Stimulated activated CD8-positive, alpha-beta memory T cell treated with anti-CD3 and anti-CD28 coated beads, Interleukin-4, amount 100 ng/mL, for 24 hours (primary cell): ENCODE results near the gene BTBD9.

Source experiments
- DNase-seq: peaks from one replicate; pipeline ENCODE4 v3.0.0-alpha.2; 2020; ENCODE audit warnings: low read depth

Gene BTBD9

DNA sequence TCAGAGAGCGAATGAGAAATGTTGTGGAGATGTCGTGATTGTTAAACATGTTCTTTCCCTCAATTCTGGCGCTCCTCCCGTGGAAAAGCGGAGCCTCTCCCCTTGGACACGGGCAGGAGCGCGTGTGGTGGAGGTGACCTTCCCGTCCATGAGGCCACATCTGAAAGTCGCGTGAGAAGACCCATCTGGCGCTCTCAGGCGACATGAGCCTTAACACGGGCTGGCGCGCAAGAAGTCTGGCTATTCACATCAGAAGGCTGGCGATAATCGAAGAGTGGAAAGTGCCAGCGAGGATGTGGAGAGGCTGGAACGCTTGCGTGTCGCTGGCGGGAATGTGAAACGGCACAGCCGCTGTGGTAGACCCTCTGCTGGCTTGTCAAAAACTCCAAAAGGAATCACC, 478.9 kb downstream of the BTBD9 start:
- DNase-seq: no peak

DNA sequence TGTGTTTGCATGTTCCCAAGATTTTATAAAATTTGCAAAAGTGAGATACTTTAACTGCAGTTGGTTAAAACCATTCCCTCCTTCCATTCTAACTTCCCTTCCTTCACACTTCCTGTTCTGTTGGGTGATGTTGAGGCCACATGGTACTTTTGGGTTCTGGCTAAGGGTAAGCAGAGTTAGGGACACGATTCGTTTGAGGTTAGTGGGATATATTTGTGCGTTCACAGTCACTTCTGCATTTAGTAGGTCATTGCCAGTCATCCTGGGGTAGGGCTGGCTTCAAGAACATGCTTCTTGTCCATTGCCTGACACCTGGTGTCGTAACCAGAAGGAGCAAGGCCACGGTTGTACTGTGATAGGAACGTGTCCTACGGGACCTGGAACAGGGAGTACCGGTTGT, 480.1 kb downstream of the BTBD9 start:
- DNase-seq: no peak

DNA sequence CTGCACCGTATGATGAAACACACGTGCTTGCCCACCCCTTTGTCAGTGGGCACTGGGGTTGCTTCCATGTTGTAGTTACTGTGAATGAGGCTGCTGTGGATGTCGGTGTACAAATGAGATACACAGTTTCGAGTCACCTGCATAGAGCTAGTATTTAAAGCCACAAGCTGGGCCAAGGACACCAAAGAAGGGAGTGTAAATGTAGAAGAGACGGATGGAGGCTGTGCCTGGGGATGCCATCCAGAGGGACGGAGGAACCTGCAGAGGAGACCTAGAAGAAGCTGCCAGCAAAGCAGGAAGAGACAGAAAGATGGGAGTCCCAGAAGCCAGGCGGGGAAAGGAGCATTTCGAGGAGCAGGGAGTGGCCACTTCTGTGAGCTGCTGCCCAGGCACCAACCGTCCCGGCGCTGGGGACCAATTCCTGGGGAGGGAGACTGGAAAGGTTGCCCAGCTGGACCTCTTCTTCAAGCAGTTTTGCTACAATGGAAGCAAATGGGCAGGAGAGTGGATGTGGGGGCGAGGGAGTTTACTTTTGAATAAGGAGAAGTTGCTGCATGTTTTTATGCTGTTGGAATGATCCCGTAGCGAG, 480.9 kb downstream of the BTBD9 start:
- no peak for DNase-seq

DNA sequence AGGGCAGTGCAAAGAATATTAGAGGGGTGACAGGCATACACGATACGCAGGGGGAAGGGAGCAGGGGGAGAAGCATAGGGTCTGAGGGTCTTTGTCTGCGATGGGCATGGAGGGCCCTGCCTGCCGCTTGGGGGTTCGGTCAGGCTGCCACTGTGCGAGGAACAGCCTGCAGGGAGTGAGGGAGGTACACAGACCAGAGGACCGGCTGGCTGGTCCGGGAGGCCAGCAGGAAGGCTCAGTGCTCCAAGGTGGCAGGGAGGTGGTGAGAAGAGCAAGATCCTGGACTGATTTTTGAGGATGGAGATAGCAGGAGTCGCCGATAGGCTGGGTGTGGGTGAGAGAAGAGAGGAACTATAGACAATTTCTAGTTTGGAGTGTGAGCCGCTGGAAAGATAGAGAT, 481.8 kb downstream of the BTBD9 start:
- no peak for DNase-seq

DNA sequence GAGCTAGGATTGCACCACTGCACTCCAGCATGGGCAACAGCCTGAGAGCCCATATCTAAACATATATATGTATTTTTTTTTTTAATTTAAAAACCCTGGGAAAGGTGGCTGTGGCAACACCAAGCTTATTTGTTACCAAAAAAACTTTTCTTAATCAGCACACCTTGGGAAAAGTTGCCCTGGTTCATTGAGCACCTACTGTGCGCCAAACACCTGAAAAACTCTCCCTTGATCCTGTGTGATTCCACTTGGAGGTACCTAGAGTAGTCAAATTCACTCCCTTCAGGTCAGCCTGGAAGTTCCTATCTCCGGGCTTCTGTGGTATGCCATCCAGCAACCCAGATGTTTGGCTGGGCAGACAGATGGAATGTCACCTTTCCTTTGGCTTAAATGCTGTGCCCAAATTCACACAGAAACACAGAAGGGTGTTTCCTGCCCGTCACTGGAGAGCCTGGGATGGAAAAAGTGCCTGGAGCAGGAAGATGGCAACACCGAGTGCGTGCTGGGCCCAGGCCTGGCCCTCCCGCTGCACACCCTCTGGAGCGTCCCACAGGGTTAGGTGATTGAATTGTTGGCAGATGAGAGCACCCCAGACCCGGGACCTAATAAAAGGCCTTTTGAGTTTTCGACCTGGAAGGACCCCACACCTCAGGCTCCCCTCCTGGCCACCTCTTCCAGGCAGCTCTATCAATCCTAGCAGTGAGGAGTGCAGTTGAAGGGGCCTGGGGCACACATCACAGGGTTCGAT, 482.7 kb downstream of the BTBD9 start:
- no peak for DNase-seq

DNA sequence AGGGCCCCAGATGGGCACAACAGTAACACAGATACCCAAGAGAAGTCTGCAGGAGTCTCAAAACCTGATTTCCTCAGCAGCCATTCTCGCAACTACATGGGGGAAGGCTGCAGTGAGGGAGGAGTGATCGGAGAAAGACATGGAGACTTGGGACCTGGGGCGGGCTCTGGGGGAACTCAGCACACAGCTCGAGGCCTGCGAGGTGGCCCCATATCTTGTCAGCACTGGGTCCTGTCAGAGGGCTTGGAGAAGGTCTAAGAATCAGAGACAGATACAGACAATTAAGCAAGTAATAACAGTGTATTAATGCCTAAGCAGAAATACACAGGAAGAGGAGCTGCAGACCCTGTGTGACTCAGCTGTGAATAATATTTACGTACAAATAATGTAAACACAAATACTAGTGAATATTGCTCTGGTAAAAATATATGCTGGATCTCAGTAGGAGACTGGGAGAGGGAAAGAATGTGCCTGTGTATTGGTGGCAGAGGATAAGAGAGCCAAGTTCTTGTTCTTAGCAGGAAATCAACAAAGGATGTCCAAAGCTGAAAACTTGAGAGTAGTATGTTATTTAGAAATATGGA, 484.0 kb downstream of the BTBD9 start:
- DNase-seq: no peak

DNA sequence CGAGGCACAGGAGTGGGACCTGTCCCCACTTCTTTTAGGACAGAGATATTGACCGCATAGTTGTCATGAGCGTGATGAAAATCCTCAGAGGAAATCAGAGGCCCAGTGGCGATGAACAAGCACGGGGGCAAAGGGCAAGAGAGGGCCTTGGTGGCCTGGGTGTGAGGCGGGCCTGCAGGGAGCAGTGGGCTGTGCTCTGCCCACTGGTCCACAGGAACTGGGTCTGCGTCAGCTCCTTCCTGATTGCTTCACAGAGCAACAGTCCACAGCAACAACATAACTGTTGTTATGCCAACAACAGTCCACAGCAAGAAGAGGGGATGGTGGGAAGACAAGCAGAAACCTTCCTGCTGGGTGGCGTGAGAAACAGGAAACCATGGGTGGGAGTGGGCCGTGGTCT, 484.6 kb downstream of the BTBD9 start:
- DNase-seq: no peak

DNA sequence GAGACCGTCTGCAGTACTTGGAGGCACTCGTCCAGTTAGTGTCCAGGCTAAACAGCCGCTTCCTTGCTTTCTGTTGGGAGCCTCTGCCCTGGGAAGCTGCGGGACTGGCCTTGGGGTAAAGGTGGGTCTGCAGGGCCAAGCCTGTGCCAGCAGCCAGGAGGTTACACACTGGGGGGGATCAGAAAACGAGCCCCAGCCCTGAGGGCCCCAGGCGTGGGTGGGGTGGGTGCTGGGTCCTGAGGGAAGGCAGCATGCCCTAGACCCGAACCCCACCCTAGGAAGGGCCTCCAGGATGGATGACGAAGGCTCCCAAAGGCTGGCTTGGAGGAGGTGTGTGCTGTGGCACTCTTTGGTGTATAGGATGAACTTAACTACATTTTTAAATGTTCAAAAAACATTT, 485.0 kb downstream of the BTBD9 start:
- no peak for DNase-seq

DNA sequence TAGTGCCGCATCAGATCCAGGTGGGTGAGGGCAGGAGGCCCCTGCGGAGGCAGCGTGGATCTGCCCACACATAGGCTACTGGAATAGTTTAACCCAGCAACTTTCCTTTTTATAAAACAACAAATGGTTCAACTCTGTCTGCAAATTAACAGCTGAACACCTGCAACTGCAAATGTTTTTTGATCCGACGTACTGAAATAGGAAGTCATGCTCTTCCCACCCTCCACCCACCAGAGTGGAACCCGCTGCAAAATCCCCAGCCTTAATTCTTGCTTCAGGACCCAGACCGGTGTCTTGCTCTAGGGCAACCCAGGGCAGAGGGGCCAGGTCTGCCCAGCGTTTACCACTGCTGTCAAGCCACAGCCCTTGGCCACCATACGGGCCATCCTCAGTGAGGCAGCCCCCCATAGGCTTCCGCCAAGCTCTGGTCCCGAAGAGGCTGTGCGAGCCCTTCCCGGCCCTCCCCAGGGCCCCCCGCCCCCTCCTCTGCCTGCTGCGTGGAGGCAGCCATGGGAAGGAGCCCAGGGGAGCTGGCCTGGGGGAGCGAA, 485.9 kb downstream of the BTBD9 start:
- no peak for DNase-seq

DNA sequence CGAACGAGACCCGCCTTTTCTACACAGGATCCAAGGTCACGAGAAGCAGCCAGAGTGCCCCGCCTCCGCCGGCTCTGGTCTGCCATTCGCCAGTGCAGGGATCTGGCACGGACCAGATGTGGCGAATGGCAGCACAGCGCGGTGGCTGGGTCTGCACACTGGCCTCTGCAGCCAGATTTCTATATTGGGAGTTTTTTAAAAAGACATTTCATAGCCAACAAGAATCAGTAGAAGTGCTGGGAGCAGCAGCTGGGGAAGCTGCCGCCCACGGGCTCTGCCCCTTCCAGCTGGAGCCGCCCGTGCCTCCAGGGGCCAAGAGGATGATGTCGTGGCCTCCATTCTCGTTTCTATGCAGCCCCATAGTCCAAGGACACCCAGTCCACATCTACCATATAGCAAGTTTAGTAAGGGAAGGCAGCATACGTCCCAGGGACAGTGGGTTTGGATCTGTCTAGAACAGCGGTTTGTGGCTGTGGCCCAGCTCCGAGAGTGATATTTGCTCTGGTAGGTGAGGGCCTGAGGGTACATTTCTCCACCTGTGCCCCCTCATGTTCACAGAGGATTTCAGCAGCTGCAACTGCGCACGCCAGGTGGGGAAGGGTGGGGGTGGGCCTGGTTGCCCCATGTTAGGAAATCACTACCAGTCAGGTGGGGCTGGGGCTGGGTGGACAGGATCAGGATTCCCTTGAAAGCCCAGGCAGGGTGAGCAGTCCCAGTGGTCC, 486.5 kb downstream of the BTBD9 start:
- no peak for DNase-seq

DNA sequence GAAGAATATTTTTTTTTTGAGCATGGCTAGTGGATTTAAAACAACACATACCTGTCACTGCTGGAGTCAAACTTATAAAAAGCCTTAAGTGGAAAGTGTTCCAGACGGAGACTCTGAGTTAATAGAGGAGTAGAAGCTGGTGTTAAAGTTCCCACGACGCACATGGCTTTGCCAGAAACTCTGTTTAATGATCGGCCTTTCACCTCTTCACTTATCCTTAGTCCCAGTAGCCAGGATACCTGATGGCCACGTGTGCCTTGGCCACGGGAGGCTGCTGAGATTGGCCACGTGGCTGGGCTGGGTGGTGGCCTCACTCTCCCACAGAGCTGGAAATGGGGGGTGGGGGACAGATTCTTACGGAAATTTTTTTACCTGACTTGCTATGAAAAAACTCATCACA, 487.1 kb downstream of the BTBD9 start:
- no peak for DNase-seq

DNA sequence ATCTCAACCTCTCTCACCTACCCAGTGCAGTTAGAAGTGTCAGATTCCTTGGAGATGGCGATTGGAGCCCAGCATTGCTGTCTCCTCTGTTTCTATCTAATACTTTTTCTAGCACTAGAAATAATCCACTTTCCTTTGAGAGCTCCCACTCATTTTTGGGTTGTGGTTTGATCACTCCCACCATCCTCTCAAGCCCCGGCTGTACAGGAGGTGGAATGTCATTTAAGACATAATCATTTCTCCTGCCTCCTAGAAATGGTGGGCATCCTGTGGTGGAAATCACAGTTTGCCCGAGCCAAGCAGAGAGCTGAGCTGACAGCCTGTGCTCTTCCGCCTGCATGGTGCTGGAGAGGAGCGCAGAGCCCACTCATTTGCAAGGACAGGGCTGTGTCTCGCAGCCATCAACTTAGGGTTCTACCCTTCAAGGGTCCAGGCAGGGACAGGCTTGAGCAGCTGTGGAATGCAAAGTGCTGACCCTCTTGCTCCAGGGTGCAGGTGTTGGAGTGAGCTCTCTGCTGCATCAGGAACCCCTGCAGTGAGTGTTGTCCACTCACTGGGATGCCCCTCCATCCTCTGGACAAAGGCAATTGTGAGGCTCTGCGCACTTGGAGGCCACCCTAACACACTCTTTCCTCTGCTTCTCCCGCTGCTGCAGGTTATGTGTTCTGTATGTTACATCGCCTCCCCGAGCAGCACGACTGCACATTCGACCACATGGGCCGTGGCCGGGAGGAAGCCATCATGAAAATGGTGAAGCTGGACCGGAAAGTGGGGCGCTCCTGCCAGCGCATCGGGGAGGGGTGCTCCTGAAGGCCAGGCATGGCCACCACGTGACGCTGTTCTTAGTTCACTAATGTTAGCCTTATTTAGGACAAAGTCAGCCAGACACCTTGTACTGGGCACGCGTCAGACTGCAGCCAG, 487.9 kb downstream of the BTBD9 start:
- DNase-seq: no peak

DNA sequence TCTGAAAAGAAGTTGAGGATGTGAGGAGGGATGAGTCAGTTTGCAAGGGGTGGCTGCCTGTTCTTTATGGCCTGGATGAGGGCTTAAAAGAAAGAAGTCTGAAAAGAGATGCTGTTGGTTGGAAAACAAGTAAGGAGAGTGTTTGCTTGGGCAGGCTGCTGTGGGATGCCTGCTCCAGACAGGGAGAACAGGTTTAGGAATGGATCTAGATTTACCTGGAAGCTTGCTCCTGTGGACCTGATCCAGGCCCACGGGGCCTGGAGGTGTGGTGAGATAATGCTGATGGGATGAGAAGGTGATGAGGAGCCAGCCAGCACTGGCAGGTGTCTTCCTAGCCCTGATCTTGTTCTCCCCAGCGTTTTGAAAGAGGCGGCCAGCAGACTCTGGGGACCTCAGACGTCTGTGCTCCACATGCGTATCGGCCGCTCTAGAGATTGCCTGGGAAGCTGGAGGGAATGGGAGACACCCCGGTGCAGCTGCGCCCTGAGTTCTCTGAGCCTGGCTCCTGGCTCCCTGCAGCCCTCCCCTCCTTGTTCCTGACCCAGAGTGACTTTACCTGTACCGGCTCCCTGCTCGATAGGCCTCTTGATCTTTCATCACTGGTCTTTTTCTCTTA, 488.9 kb downstream of the BTBD9 start:
- DNase-seq: no peak

DNA sequence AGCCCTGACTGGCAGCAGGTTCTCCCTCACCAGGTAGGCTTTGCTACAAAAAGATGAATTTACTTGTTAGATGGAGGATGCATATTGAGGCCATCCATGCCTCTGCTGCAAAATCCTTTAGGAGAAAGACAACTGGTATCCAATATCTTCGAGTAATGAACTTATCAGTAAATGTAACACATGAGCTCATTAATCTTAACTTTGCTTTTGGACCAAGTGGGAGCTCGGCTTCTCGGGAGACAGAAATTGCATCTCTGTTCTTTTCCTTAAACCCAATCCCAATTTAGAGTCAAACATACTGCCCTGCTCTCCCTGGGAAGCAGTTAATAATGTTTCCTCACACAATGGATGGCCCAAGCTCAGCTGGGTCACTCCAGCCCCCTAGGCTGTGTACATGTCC, 489.7 kb downstream of the BTBD9 start:
- DNase-seq: no peak

DNA sequence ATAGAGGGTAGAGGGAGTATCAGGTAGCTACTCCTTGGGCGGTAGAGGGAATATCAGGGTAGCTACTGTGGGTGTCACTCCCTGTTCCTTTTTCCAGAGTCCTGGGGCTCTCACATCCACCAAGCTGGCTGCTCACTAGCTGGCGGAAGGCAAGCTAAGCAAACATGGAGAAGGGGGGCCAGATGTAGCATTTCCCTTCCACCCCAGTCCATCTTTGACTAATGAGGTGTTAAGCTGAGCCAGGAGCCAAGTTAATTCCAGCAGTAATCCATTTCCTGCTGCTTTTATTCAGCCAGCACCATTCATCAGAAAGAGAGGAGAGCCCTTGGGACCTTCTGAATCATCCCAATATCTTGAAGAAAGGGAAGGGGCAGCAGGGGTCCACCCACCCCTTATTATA, 490.2 kb downstream of the BTBD9 start:
- DNase-seq: no peak

DNA sequence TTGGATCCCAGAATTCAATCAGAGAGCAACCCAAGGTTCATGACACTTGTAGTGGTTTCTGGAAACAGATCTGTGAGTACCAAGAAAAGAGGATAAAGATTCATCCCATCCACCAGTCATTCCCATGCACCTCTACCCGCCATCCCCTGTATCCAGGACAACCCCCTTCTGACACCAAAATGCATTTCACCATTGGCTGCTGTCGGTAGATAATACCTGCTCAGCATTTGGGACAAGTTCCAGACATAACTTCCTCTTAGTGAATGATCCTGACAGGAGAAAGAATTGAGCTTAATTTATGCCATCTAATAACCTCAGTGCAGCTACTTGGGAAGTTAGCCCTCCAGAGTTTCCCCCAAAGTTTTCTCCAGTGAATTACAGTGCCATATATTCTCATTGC, 491.1 kb downstream of the BTBD9 start:
- no peak for DNase-seq

DNA sequence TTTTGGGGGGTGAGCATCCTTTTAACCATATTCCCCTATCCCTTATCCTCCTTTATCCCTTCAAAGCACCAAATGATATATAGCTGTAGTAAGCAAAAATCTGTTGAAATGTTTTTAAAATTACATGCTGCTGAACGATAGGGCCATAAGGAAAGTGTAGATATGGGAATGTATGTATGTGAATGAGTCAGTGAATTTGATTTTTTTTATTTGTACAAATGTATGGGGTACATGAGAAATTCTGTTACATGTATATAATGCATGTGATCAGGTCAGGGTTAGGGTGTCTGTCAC, 493.0 kb downstream of the BTBD9 start:
- no peak for DNase-seq

DNA sequence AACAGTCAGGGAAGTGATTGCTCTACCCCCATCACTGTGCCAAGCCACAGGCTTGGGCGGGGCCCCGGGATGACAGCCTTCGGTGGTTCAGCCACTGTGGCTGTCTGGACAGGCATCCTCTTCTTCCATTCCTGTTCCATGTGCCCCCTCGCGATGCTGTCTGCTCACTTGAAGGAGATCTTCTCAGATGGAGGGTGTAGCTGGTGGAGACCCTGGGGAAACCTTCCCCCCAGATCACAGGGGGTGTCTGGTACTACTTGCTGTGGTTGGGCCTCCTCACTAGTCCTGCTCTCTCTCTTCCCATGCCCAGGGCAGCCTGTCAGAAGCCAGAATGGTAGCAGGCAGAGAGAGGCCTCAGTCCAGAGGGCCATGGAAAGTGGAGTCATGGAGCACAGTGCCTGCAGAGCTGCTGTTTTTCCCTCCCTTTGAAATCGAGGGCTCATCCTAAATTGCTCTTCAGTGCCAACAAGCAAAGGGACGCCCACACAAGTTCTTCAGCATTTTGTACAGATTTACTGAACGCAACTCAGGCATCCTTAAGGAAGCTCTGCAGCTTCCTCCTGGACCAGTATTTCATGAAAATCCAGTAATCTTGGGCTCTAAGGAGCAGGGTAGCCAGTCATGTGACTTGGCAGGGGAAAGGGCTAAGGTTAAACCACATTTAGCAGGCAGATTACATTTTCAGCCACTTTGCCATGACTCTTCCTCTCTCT, 493.6 kb downstream of the BTBD9 start:
- DNase-seq: no peak

DNA sequence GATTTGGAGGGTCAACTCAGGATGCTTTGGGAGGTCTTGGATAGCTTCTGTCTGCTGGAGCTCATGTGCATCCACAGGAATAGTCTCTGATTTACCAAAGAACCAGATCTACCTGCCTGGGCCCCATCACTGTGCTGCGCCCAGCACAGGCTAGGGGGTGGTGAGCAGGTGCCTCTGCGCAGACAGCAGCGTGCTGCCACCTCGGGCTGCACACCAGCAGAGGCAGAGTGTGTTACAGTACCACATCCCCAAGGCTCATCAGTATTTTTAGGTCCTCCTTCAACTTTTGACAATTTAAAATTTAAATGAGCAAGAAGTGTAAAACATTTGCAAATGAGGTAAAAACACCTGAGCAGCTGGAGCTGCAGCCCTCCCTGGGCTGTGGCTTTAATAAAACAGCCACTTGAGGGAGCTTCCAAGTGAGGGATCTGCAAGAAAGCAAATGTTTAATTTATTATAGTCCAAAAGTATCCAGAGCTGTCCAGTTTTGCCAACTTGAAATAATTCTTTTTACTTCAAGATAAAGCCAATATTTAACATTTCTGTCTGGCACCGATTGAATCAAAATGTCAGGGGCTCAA, 495.3 kb downstream of the BTBD9 start:
- DNase-seq: no peak
